ENCODE results near the gene TPT1. TPM values are rescaled to one million over a fixed set of nuclear protein-coding genes. Genes with fewer than 3 reads are reported as not detected.

The TPT1 gene
- total RNA-seq, 1 experiment from 2014 or later = 1,060 TPM

- Histone ChIP-seq H3K27me3 (ENCODE audit: control insufficient read depth, insufficient read depth, low read length) (no peaks in the 10 kb centered on the region), H3K4me3 (ENCODE audit: insufficient read depth, low read depth, low read length) (no peak overlapping the region), H3K36me3 (replicated peaks; ENCODE audit: control insufficient read depth, insufficient read depth, low read length) (no peaks in the 10 kb centered on the region)
- no peak for DNase-seq
These were observed 33.9 kb upstream of the TPT1 start for GRCh38 chr13:45374917-45375316.

- no peaks in the 10 kb centered on the region for H3K36me3 ChIP-seq (replicated peaks; ENCODE audit: control insufficient read depth, insufficient read depth, low read length)
- DNase-seq = no peak
- H3K4me3 ChIP-seq (ENCODE audit: insufficient read depth, low read depth, low read length) = no peak overlapping the region
- no peaks in the 10 kb centered on the region for H3K27me3 ChIP-seq (ENCODE audit: control insufficient read depth, insufficient read depth, low read length)
These were observed 32.2 kb upstream of the TPT1 start for GRCh38 chr13:45373162-45373547.

GRCh38 chr13:45372189-45373161 is 31.5 kb upstream of the TPT1 start:
- Histone ChIP-seq H3K27me3 (ENCODE audit: control insufficient read depth, insufficient read depth, low read length) (no peaks in the 10 kb centered on the region), H3K36me3 (replicated peaks; ENCODE audit: control insufficient read depth, insufficient read depth, low read length) (no peaks in the 10 kb centered on the region), H3K4me3 (ENCODE audit: insufficient read depth, low read depth, low read length) (no peak overlapping the region)
- no peak for DNase-seq

- H3K27me3 ChIP-seq (ENCODE audit: control insufficient read depth, insufficient read depth, low read length) = no peaks in the 10 kb centered on the region
- no peak overlapping the region for H3K4me3 ChIP-seq (ENCODE audit: insufficient read depth, low read depth, low read length)
- DNase-seq = peak; percentile 94
- no peaks in the 10 kb centered on the region for H3K36me3 ChIP-seq (replicated peaks; ENCODE audit: control insufficient read depth, insufficient read depth, low read length)
These were observed 30.0 kb upstream of the TPT1 start for GRCh38 chr13:45370922-45371406.

- Histone ChIP-seq H3K4me3 (ENCODE audit: insufficient read depth, low read depth, low read length) (no peak overlapping the region), H3K27me3 (ENCODE audit: control insufficient read depth, insufficient read depth, low read length) (no peaks in the 10 kb centered on the region), H3K36me3 (replicated peaks; ENCODE audit: control insufficient read depth, insufficient read depth, low read length) (no peaks in the 10 kb centered on the region)
- no peak for DNase-seq
These were observed 28.1 kb upstream of the TPT1 start for GRCh38 chr13:45369116-45369515.

- Histone ChIP-seq H3K36me3 (replicated peaks; ENCODE audit: control insufficient read depth, insufficient read depth, low read length) (no peaks in the 10 kb centered on the region), H3K4me3 (ENCODE audit: insufficient read depth, low read depth, low read length) (no peak overlapping the region), H3K27me3 (ENCODE audit: control insufficient read depth, insufficient read depth, low read length) (no peaks in the 10 kb centered on the region)
- no peak for DNase-seq
These were observed 27.6 kb upstream of the TPT1 start for GRCh38 chr13:45368571-45368970.

GRCh38 chr13:45368005-45368404 is 27.0 kb upstream of the TPT1 start:
- DNase-seq = no peak
- no peaks in the 10 kb centered on the region for H3K27me3 ChIP-seq (ENCODE audit: control insufficient read depth, insufficient read depth, low read length)
- H3K4me3 ChIP-seq (ENCODE audit: insufficient read depth, low read depth, low read length) = no peak overlapping the region
- H3K36me3 ChIP-seq (replicated peaks; ENCODE audit: control insufficient read depth, insufficient read depth, low read length) = no peaks in the 10 kb centered on the region

- Histone ChIP-seq H3K36me3 (replicated peaks; ENCODE audit: control insufficient read depth, insufficient read depth, low read length) (no peaks in the 10 kb centered on the region), H3K4me3 (ENCODE audit: insufficient read depth, low read depth, low read length) (no peak overlapping the region), H3K27me3 (ENCODE audit: control insufficient read depth, insufficient read depth, low read length) (no peaks in the 10 kb centered on the region)
- peak; percentile 63 for DNase-seq
These were observed 26.4 kb upstream of the TPT1 start for GRCh38 chr13:45367358-45367757.

- Histone ChIP-seq H3K27me3 (ENCODE audit: control insufficient read depth, insufficient read depth, low read length) (no peaks in the 10 kb centered on the region), H3K4me3 (ENCODE audit: insufficient read depth, low read depth, low read length) (no peak overlapping the region), H3K36me3 (replicated peaks; ENCODE audit: control insufficient read depth, insufficient read depth, low read length) (no peaks in the 10 kb centered on the region)
- DNase-seq = no peak
These were observed 24.5 kb upstream of the TPT1 start for GRCh38 chr13:45365558-45365885.

- Histone ChIP-seq H3K36me3 (replicated peaks; ENCODE audit: control insufficient read depth, insufficient read depth, low read length) (no peaks in the 10 kb centered on the region), H3K27me3 (ENCODE audit: control insufficient read depth, insufficient read depth, low read length) (no peaks in the 10 kb centered on the region), H3K4me3 (ENCODE audit: insufficient read depth, low read depth, low read length) (no peak overlapping the region)
- no peak for DNase-seq
These were observed 24.0 kb upstream of the TPT1 start for GRCh38 chr13:45364876-45365557.

GRCh38 chr13:45362939-45363338 is 22.0 kb upstream of the TPT1 start:
- peak; percentile 86 for DNase-seq
- Histone ChIP-seq H3K36me3 (replicated peaks; ENCODE audit: control insufficient read depth, insufficient read depth, low read length) (no peaks in the 10 kb centered on the region; the same call in 1 of the 2 replicates), H3K4me3 (ENCODE audit: insufficient read depth, low read depth, low read length) (no peak overlapping the region), H3K27me3 (ENCODE audit: control insufficient read depth, insufficient read depth, low read length) (no peaks in the 10 kb centered on the region)

- no peak overlapping the region for H3K4me3 ChIP-seq (ENCODE audit: insufficient read depth, low read depth, low read length)
- no peaks in the 10 kb centered on the region for H3K27me3 ChIP-seq (ENCODE audit: control insufficient read depth, insufficient read depth, low read length)
- no peak for DNase-seq
- peaks cover 3% of the 10 kb centered on the region for H3K36me3 ChIP-seq (replicated peaks; ENCODE audit: control insufficient read depth, insufficient read depth, low read length)
These were observed 20.7 kb upstream of the TPT1 start for GRCh38 chr13:45361596-45362206.

- Histone ChIP-seq H3K27me3 (ENCODE audit: control insufficient read depth, insufficient read depth, low read length) (no peaks in the 10 kb centered on the region), H3K4me3 (ENCODE audit: insufficient read depth, low read depth, low read length) (no peak overlapping the region), H3K36me3 (replicated peaks; ENCODE audit: control insufficient read depth, insufficient read depth, low read length) (peaks cover 3% of the 10 kb centered on the region)
- DNase-seq = no peak
These were observed 16.1 kb upstream of the TPT1 start for GRCh38 chr13:45356966-45357672.

GRCh38 chr13:45353895-45354294 is 12.9 kb upstream of the TPT1 start:
- no peaks in the 10 kb centered on the region for H3K27me3 ChIP-seq (ENCODE audit: control insufficient read depth, insufficient read depth, low read length)
- no peak overlapping the region for H3K4me3 ChIP-seq (ENCODE audit: insufficient read depth, low read depth, low read length)
- DNase-seq = no peak
- H3K36me3 ChIP-seq (replicated peaks; ENCODE audit: control insufficient read depth, insufficient read depth, low read length) = peaks cover 7% of the 10 kb centered on the region
